Bronchial epithelial cell (primary cell): ENCODE measurements around the gene AIPL1. TPM values are rescaled to one million over a fixed set of nuclear protein-coding genes. Genes with fewer than 3 reads are reported as not detected.

Source experiments
- DNase-seq: peaks from one replicate; pipeline ENCODE4 v3.0.0-alpha.2; 2010; ENCODE audit warnings: low read depth
- FAIRE-seq: peaks from 2 replicates; lab custom pipeline; 2011; peaks lifted over from hg19 to GRCh38; lab: Jason Lieb, UNC
- H3K27me3 ChIP-seq: 2 replicates; pipeline ENCODE4 v1.5.1; 2011; ENCODE audit warnings: low read length; ENCODE audit not compliant: control insufficient read depth, insufficient read depth
- H3K36me3 ChIP-seq: 2 replicates; pipeline ENCODE4 v1.5.1; 2011; ENCODE audit warnings: low read length; ENCODE audit not compliant: control insufficient read depth, insufficient read depth
- H3K4me3 ChIP-seq: 2 replicates; pipeline ENCODE4 v1.5.1; 2011; ENCODE audit warnings: mild to moderate bottlenecking, low read depth, low read length, control low read depth
- CTCF ChIP-seq: IDR thresholded peaks from 2 replicates; pipeline ENCODE4 v1.5.1; 2011; ENCODE audit warnings: mild to moderate bottlenecking, moderate library complexity, low read length, control low read depth, inconsistent platforms; ENCODE audit not compliant: insufficient read depth, severe bottlenecking
- total RNA-seq: library from RNA; depleted of rRNA; stranded (reverse); fragments of >200 nt; gene quantifications from 2 replicates; pipeline ENCODE4 v1.2.1, GENCODE V29; 2014

Gene AIPL1
- total RNA-seq, 1 donor from 2014 or later: not detected

- no peak for FAIRE-seq
- no peaks in the 10 kb centered on the region for H3K27me3 ChIP-seq
These were observed 43.6 kb upstream of the AIPL1 start for GRCh38 chr17:6478486-6478885.

GRCh38 chr17:6477831-6478383 lies 43.0 kb upstream of the AIPL1 start:
- no peaks in the 10 kb centered on the region for H3K27me3 ChIP-seq
- DNase-seq (no peak), FAIRE-seq (no peak)
- TF ChIP-seq CTCF: no peak
- H3K4me3 ChIP-seq: no peak overlapping the region
- peaks cover 13% of the 10 kb centered on the region for H3K36me3 ChIP-seq

More at GRCh38 chr17:6478486-6478885, 43.6 kb upstream of the AIPL1 start:
- Histone ChIP-seq H3K4me3 (no peak overlapping the region), H3K36me3 (peaks cover 16% of the 10 kb centered on the region)
- no peak for DNase-seq
- no peak for TF ChIP-seq CTCF

- Histone ChIP-seq H3K36me3 (peaks cover 16% of the 10 kb centered on the region), H3K27me3 (no peaks in the 10 kb centered on the region), H3K4me3 (no peak overlapping the region)
- peak; percentile 50 for FAIRE-seq
- no peak for TF ChIP-seq CTCF
- no peak for DNase-seq
These were observed 41.9 kb upstream of the AIPL1 start for GRCh38 chr17:6476810-6477179.

- no peak for TF ChIP-seq CTCF
These were observed 41.3 kb upstream of the AIPL1 start for GRCh38 chr17:6476076-6476809.

GRCh38 chr17:6475411-6475810 lies 40.5 kb upstream of the AIPL1 start:
- Histone ChIP-seq H3K4me3 (no peak overlapping the region), H3K27me3 (no peaks in the 10 kb centered on the region), H3K36me3 (peaks cover 22% of the 10 kb centered on the region)
- DNase-seq (no peak), FAIRE-seq (no peak)
- TF ChIP-seq CTCF: no peak

More at GRCh38 chr17:6476076-6476809, 41.3 kb upstream of the AIPL1 start:
- Histone ChIP-seq H3K36me3 (peaks cover 17% of the 10 kb centered on the region), H3K27me3 (no peaks in the 10 kb centered on the region), H3K4me3 (no peak overlapping the region)
- peak; percentile 95 for FAIRE-seq
- DNase-seq: peak; percentile 25
